Limb (tissue), 2 donors: ENCODE data around the gene TSACC.

Experiments
- DNase-seq, 2 donors: peaks; one replicate each; pipeline ENCODE4 v3.0.0-alpha.2; 2016; ENCODE audit errors: extremely low spot score in 2 of 2

The TSACC gene

GRCh38 chr1:156373546-156373945, 35.2 kb downstream of the TSACC start:
- no peak for DNase-seq

GRCh38 chr1:156376146-156376545, 37.8 kb downstream of the TSACC start:
- no peak for DNase-seq

GRCh38 chr1:156376958-156377919, 38.9 kb downstream of the TSACC start:
- no peak for DNase-seq

GRCh38 chr1:156378557-156378956, 40.2 kb downstream of the TSACC start:
- DNase-seq = no peak

- DNase-seq = no peak
Observed at GRCh38 chr1:156379420-156380165, 41.3 kb downstream of the TSACC start.

- no peak for DNase-seq
Observed at GRCh38 chr1:156382561-156382960, 44.2 kb downstream of the TSACC start.

GRCh38 chr1:156383023-156383422, 44.7 kb downstream of the TSACC start:
- peak; percentile 42 to 75 for DNase-seq

- DNase-seq = no peak
Observed at GRCh38 chr1:156384007-156384406, 45.7 kb downstream of the TSACC start.

- no peak for DNase-seq
Observed at GRCh38 chr1:156384658-156385057, 46.3 kb downstream of the TSACC start.

GRCh38 chr1:156385534-156386031, 47.3 kb downstream of the TSACC start:
- DNase-seq = peak; percentile 63 to 82

- DNase-seq = no peak
Observed at GRCh38 chr1:156386134-156386901, 48.0 kb downstream of the TSACC start.

GRCh38 chr1:156386949-156387869, 48.9 kb downstream of the TSACC start:
- no peak for DNase-seq

GRCh38 chr1:156387870-156388173, 49.5 kb downstream of the TSACC start:
- DNase-seq = no peak

GRCh38 chr1:156388174-156389137, 50.1 kb downstream of the TSACC start:
- peak in 1 of 2 donors; percentile 71 for DNase-seq

- no peak for DNase-seq
Observed at GRCh38 chr1:156389311-156389710, 51.0 kb downstream of the TSACC start.

GRCh38 chr1:156390469-156391365, 52.4 kb downstream of the TSACC start:
- no peak for DNase-seq

- no peak for DNase-seq
Observed at GRCh38 chr1:156391366-156391677, 53.0 kb downstream of the TSACC start.

GRCh38 chr1:156391701-156392100, 53.4 kb downstream of the TSACC start:
- DNase-seq = no peak

- no peak for DNase-seq
Observed at GRCh38 chr1:156392452-156392853, 54.1 kb downstream of the TSACC start.
